Measurements from ENCODE around the gene MEF2C. TPM values are rescaled to one million over a fixed set of nuclear protein-coding genes. Genes with fewer than 3 reads are reported as not detected.

Gene MEF2C
- total and polyA plus RNA-seq, 4 experiments from 2014 or later = 0.12 to 1.0 (median 0.28) TPM

- no peak overlapping the region for H3K4me3 ChIP-seq (ENCODE audit: low read length in 2 of 2)
- intact Hi-C loops (cut with micrococcal nuclease) = no loop called here
- no peaks in the 10 kb centered on the region for H3K36me3 ChIP-seq (ENCODE audit: insufficient read depth, low read length)
- CTCF ChIA-PET (ENCODE audit: partially characterized antibody) = no interaction called here
- Mint-ChIP-seq H3K4me3 (no peak overlapping the region), H3K27ac (no peak overlapping the region), H3K36me3 (no peaks in the 10 kb centered on the region), H3K27me3 (peaks cover 25 to 42% of the 10 kb centered on the region in 2 donors), H3K9me3 (no peaks in the 10 kb centered on the region), H3K4me1 (peaks cover 15 to 21% (median 18%) of the 10 kb centered on the region in 4 donors)
- no peaks in the 10 kb centered on the region for H3K9me3 ChIP-seq (ENCODE audit: control insufficient read depth in 1 of 2, low read length in 2 of 2)
- peaks cover 20% of the 10 kb centered on the region for H3K4me1 ChIP-seq (ENCODE audit: insufficient read depth, low read length)
- H3K27ac ChIP-seq (ENCODE audit: low read depth, low read length) = no peak overlapping the region
- peaks cover 5% of the 10 kb centered on the region for H3K27me3 ChIP-seq (ENCODE audit: insufficient read depth, low read length)
- DNase-seq = no peak
- POLR2A ChIA-PET (ENCODE audit: partially characterized antibody) = no interaction called here
These were observed 4.4 kb upstream of the MEF2C start for GRCh38 chr5:88887342-88887741.

- POLR2A ChIA-PET (ENCODE audit: partially characterized antibody) = no interaction called here
- DNase-seq = no peak
- Mint-ChIP-seq H3K9me3 (no peaks in the 10 kb centered on the region), H3K27ac (no peak overlapping the region), H3K4me1 (peaks cover 15 to 24% (median 19%) of the 10 kb centered on the region in 4 donors), H3K36me3 (no peaks in the 10 kb centered on the region), H3K4me3 (no peak overlapping the region), H3K27me3 (peaks cover 28 to 44% of the 10 kb centered on the region in 2 donors)
- H3K4me1 ChIP-seq (ENCODE audit: insufficient read depth, low read length) = peaks cover 22% of the 10 kb centered on the region
- H3K36me3 ChIP-seq (ENCODE audit: insufficient read depth, low read length) = no peaks in the 10 kb centered on the region
- intact Hi-C loops (cut with micrococcal nuclease) = no loop called here
- H3K27ac ChIP-seq (ENCODE audit: low read depth, low read length) = no peak overlapping the region
- no peaks in the 10 kb centered on the region for H3K9me3 ChIP-seq (ENCODE audit: control insufficient read depth in 1 of 2, low read length in 2 of 2)
- no peak overlapping the region for H3K4me3 ChIP-seq (ENCODE audit: low read length in 2 of 2)
- H3K27me3 ChIP-seq (ENCODE audit: insufficient read depth, low read length) = peaks cover 5% of the 10 kb centered on the region
- CTCF ChIA-PET (ENCODE audit: partially characterized antibody) = no interaction called here
These were observed 3.9 kb upstream of the MEF2C start for GRCh38 chr5:88886746-88887341.

GRCh38 chr5:88886252-88886651 lies 3.3 kb upstream of the MEF2C start:
- no peak overlapping the region for H3K4me3 Mint-ChIP-seq
- H3K27ac ChIP-seq (ENCODE audit: low read depth, low read length) = no peak overlapping the region

GRCh38 chr5:88885002-88885401 lies 2.0 kb upstream of the MEF2C start:
- H3K4me3 Mint-ChIP-seq = no peak overlapping the region
- POLR2A ChIA-PET (ENCODE audit: partially characterized antibody) = no interaction called here

More at GRCh38 chr5:88886252-88886651, 3.3 kb upstream of the MEF2C start:
- H3K36me3 ChIP-seq (ENCODE audit: insufficient read depth, low read length) = no peaks in the 10 kb centered on the region
- intact Hi-C loops (cut with micrococcal nuclease) = no loop called here
- Mint-ChIP-seq H3K9me3 (no peaks in the 10 kb centered on the region), H3K27me3 (peaks cover 28 to 41% of the 10 kb centered on the region in 2 donors), H3K27ac (no peak overlapping the region), H3K4me1 (peaks cover 15 to 24% (median 19%) of the 10 kb centered on the region in 4 donors), H3K36me3 (no peaks in the 10 kb centered on the region)
- CTCF ChIA-PET (ENCODE audit: partially characterized antibody) = no interaction called here
- H3K9me3 ChIP-seq (ENCODE audit: control insufficient read depth in 1 of 2, low read length in 2 of 2) = no peaks in the 10 kb centered on the region
- H3K27me3 ChIP-seq (ENCODE audit: insufficient read depth, low read length) = peaks cover 5% of the 10 kb centered on the region
- DNase-seq = no peak
- peaks cover 22% of the 10 kb centered on the region for H3K4me1 ChIP-seq (ENCODE audit: insufficient read depth, low read length)
- POLR2A ChIA-PET (ENCODE audit: partially characterized antibody) = no interaction called here
- no peak overlapping the region for H3K4me3 ChIP-seq (ENCODE audit: low read length in 2 of 2)

GRCh38 chr5:88884608-88884877 lies 1.6 kb upstream of the MEF2C start:
- Histone ChIP-seq H3K27ac (ENCODE audit: low read depth, low read length) (no peak overlapping the region), H3K4me1 (ENCODE audit: insufficient read depth, low read length) (peaks cover 22% of the 10 kb centered on the region), H3K27me3 (ENCODE audit: insufficient read depth, low read length) (peaks cover 5% of the 10 kb centered on the region), H3K4me3 (ENCODE audit: low read length in 2 of 2) (no peak overlapping the region), H3K9me3 (ENCODE audit: control insufficient read depth in 1 of 2, low read length in 2 of 2) (no peaks in the 10 kb centered on the region), H3K36me3 (ENCODE audit: insufficient read depth, low read length) (no peaks in the 10 kb centered on the region)
- no peak for DNase-seq
- peaks cover 24 to 34% of the 10 kb centered on the region in 2 donors for H3K27me3 Mint-ChIP-seq
- ChIA-PET POLR2A (ENCODE audit: partially characterized antibody) (no interaction called here), CTCF (ENCODE audit: partially characterized antibody) (no interaction called here)
- H3K36me3 Mint-ChIP-seq = no peaks in the 10 kb centered on the region
- peaks cover 15 to 24% (median 19%) of the 10 kb centered on the region in 4 donors for H3K4me1 Mint-ChIP-seq
- intact Hi-C loops (cut with micrococcal nuclease) = no loop called here
- no peaks in the 10 kb centered on the region for H3K9me3 Mint-ChIP-seq
- H3K27ac Mint-ChIP-seq = no peak overlapping the region
- peak overlapping the region in 5 of 8 donors; percentile 21 to 89 (median 81) for H3K4me3 Mint-ChIP-seq

More at GRCh38 chr5:88885002-88885401, 2.0 kb upstream of the MEF2C start:
- CTCF ChIA-PET (ENCODE audit: partially characterized antibody) = no interaction called here
- Histone ChIP-seq H3K36me3 (ENCODE audit: insufficient read depth, low read length) (no peaks in the 10 kb centered on the region), H3K27ac (ENCODE audit: low read depth, low read length) (no peak overlapping the region), H3K4me1 (ENCODE audit: insufficient read depth, low read length) (peaks cover 22% of the 10 kb centered on the region), H3K4me3 (ENCODE audit: low read length in 2 of 2) (no peak overlapping the region), H3K27me3 (ENCODE audit: insufficient read depth, low read length) (peaks cover 5% of the 10 kb centered on the region), H3K9me3 (ENCODE audit: control insufficient read depth in 1 of 2, low read length in 2 of 2) (no peaks in the 10 kb centered on the region)
- Mint-ChIP-seq H3K27ac (no peak overlapping the region), H3K36me3 (no peaks in the 10 kb centered on the region), H3K4me1 (peaks cover 15 to 24% (median 19%) of the 10 kb centered on the region in 4 donors), H3K9me3 (no peaks in the 10 kb centered on the region), H3K27me3 (peaks cover 24 to 38% of the 10 kb centered on the region in 2 donors)
- intact Hi-C loops (cut with micrococcal nuclease) = no loop called here
- no peak for DNase-seq

DNA sequence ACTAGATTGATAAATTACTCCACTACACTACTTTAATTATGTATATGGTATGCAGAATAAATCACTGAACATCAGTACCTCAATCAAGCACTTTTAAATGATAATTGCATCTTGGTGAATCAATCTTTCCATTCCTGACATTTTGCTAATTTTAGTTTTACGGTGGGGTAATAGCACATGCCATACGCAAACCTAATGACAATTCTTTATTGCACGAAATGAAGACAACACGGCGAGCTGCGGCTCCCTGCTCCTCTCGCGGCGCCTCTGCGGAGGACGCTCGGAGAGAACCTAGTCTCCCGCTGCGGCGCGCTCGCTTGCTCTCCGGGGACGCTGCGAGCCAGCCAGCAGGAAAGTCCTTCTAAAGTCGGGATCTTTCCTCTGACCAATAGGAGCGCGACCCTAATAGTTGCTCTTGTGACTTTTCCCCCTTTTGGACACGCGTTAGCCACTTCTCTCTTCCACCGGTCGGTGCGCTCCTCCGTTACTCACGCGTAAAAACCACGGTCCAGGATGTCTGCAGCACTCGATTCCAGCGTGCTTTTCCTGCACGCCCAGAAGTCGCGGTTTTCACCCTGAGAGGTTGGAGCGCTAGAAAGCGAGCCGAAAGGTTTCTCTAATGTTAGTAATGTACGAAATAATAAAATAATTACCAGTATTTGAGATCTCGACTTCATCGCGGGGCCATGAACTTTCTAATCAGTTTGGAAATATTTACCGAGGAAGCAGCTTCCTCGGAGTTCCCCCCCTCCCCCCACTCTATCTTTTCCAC lies 1.0 kb upstream of the MEF2C start:
- H3K4me3 ChIP-seq (ENCODE audit: low read length in 2 of 2) = peak overlapping the region in 1 of 2 donors; percentile 29
- Mint-ChIP-seq H3K27ac (no peak overlapping the region), H3K4me3 (peak overlapping the region; percentile 65 to 89 (median 84)), H3K4me1 (peaks cover 15 to 24% (median 19%) of the 10 kb centered on the region in 4 donors), H3K9me3 (no peaks in the 10 kb centered on the region), H3K27me3 (peaks cover 25 to 33% of the 10 kb centered on the region in 2 donors), H3K36me3 (no peaks in the 10 kb centered on the region)
- ChIA-PET CTCF (ENCODE audit: partially characterized antibody) (no interaction called here), POLR2A (ENCODE audit: partially characterized antibody) (no interaction called here)
- H3K36me3 ChIP-seq (ENCODE audit: insufficient read depth, low read length) = no peaks in the 10 kb centered on the region
- no peak overlapping the region for H3K27ac ChIP-seq (ENCODE audit: low read depth, low read length)
- peaks cover 5% of the 10 kb centered on the region for H3K27me3 ChIP-seq (ENCODE audit: insufficient read depth, low read length)
- intact Hi-C loops (cut with micrococcal nuclease) = no loop called here
- H3K9me3 ChIP-seq (ENCODE audit: control insufficient read depth in 1 of 2, low read length in 2 of 2) = no peaks in the 10 kb centered on the region
- H3K4me1 ChIP-seq (ENCODE audit: insufficient read depth, low read length) = peaks cover 22% of the 10 kb centered on the region
- no peak for DNase-seq

- no peak overlapping the region for H3K27ac ChIP-seq (ENCODE audit: low read depth, low read length)
- Mint-ChIP-seq H3K27me3 (peaks cover 24 to 26% of the 10 kb centered on the region in 2 donors), H3K27ac (no peak overlapping the region), H3K9me3 (no peaks in the 10 kb centered on the region), H3K36me3 (no peaks in the 10 kb centered on the region), H3K4me1 (peaks cover 15 to 24% (median 19%) of the 10 kb centered on the region in 4 donors), H3K4me3 (peak overlapping the region; percentile 68 to 87 (median 76))
- CTCF ChIA-PET (ENCODE audit: partially characterized antibody) = no interaction called here
- H3K4me3 ChIP-seq (ENCODE audit: low read length in 2 of 2) = no peak overlapping the region
- POLR2A ChIA-PET (ENCODE audit: partially characterized antibody) = no interaction called here
- no peak for DNase-seq
- intact Hi-C loops (cut with micrococcal nuclease) = no loop called here
- no peaks in the 10 kb centered on the region for H3K36me3 ChIP-seq (ENCODE audit: insufficient read depth, low read length)
- H3K9me3 ChIP-seq (ENCODE audit: control insufficient read depth in 1 of 2, low read length in 2 of 2) = no peaks in the 10 kb centered on the region
- peaks cover 5% of the 10 kb centered on the region for H3K27me3 ChIP-seq (ENCODE audit: insufficient read depth, low read length)
- peaks cover 22% of the 10 kb centered on the region for H3K4me1 ChIP-seq (ENCODE audit: insufficient read depth, low read length)
These were observed 527 bp downstream of the MEF2C start for GRCh38 chr5:88882276-88883038.
